Measurements from ENCODE around the gene SIGLEC11. TPM values are rescaled to one million over a fixed set of nuclear protein-coding genes. Genes with fewer than 3 reads are reported as not detected.
A peak's percentile ranks its signal among the peaks of the same experiment; 100 is the strongest.

SIGLEC11 gene
- total RNA-seq, 6 donors from 2014 or later = 2.0 to 7.3 (median 4.4) TPM

- Histone ChIP-seq H3K4me3 (no peak overlapping the region), H3K9me3 (no peaks in the 10 kb centered on the region), H3K27me3 (no peaks in the 10 kb centered on the region), H3K36me3 (no peaks in the 10 kb centered on the region), H3K4me1 (peaks cover 5 to 12% (median 9%) of the 10 kb centered on the region in 4 donors), H3K27ac (no peak overlapping the region)
- TF ChIP-seq POLR2AphosphoS5 (IDR thresholded peaks at IDR 0.05) (no peak), EP300 (IDR thresholded peaks at IDR 0.05) (no peak), POLR2A (IDR thresholded peaks at IDR 0.05) (no peak), CTCF (IDR thresholded peaks at IDR 0.05) (no peak)
- DNase-seq (no peak), ATAC-seq (ENCODE audit: low FRiP score in 2 of 2) (no peak)
- 51 to 59% methylated on average over 5 to 7 of the region's 7 CpGs for WGBS, 2 donors
Measured at GRCh38 chr19:49939721-49940481, 21.1 kb downstream of the SIGLEC11 start.

GRCh38 chr19:49938662-49939061 is 22.3 kb downstream of the SIGLEC11 start:
- no peak overlapping the region for H3K4me3 ChIP-seq

GRCh38 chr19:49937750-49938381 is 23.1 kb downstream of the SIGLEC11 start:
- Histone ChIP-seq H3K27me3 (no peaks in the 10 kb centered on the region), H3K4me3 (peak overlapping the region in 1 of 4 donors; percentile 29), H3K9me3 (no peaks in the 10 kb centered on the region), H3K4me1 (peaks cover 5 to 12% (median 9%) of the 10 kb centered on the region in 4 donors), H3K27ac (no peak overlapping the region), H3K36me3 (peaks cover 0 to 2% (median under 1%) of the 10 kb centered on the region in 4 donors)
- DNase-seq = peak; percentile 80 to 96
- no peak for TF ChIP-seq POLR2AphosphoS5 (IDR thresholded peaks at IDR 0.05)
- peak; percentile 89 to 93 (median 91) for TF ChIP-seq CTCF (IDR thresholded peaks at IDR 0.05)
- 21 to 35% methylated on average over 21 to 34 of the region's 35 CpGs for WGBS, 2 donors
- ATAC-seq (ENCODE audit: low FRiP score in 2 of 2) = peak; percentile 87 to 94

More at GRCh38 chr19:49938662-49939061, 22.3 kb downstream of the SIGLEC11 start:
- no peaks in the 10 kb centered on the region for H3K36me3 ChIP-seq
- no peak for DNase-seq
- ATAC-seq (ENCODE audit: low FRiP score in 2 of 2) = no peak
- TF ChIP-seq EP300 (IDR thresholded peaks at IDR 0.05) = no peak
- TF ChIP-seq POLR2AphosphoS5 (IDR thresholded peaks at IDR 0.05) = no peak
- H3K9me3 ChIP-seq = no peaks in the 10 kb centered on the region
- no peaks in the 10 kb centered on the region for H3K27me3 ChIP-seq
- no peak overlapping the region for H3K27ac ChIP-seq
- 80 to 84% methylated on average over 4 of the region's 4 CpGs for WGBS, 2 donors
- H3K4me1 ChIP-seq = peaks cover 5 to 12% (median 9%) of the 10 kb centered on the region in 4 donors

GRCh38 chr19:49936549-49936948 is 24.4 kb downstream of the SIGLEC11 start:
- DNase-seq (no peak), ATAC-seq (ENCODE audit: low FRiP score in 2 of 2) (no peak)
- Histone ChIP-seq H3K9me3 (no peaks in the 10 kb centered on the region), H3K27me3 (no peaks in the 10 kb centered on the region), H3K4me1 (peaks cover 5 to 12% (median 9%) of the 10 kb centered on the region in 4 donors), H3K36me3 (peaks cover 0 to 4% (median 1%) of the 10 kb centered on the region in 4 donors), H3K4me3 (no peak overlapping the region), H3K27ac (no peak overlapping the region)
- TF ChIP-seq CTCF (IDR thresholded peaks at IDR 0.05) (no peak), POLR2AphosphoS5 (IDR thresholded peaks at IDR 0.05) (no peak), POLR2A (IDR thresholded peaks at IDR 0.05) (no peak), EP300 (IDR thresholded peaks at IDR 0.05) (no peak)
- 66 to 71% methylated on average over 5 of the region's 5 CpGs for WGBS, 2 donors

GRCh38 chr19:49933643-49934042 is 27.3 kb downstream of the SIGLEC11 start:
- no peak for DNase-seq
- no peak overlapping the region for H3K4me3 ChIP-seq
- no peaks in the 10 kb centered on the region for H3K27me3 ChIP-seq
- WGBS, 2 donors = 91 to 95% methylated on average over 8 of the region's 8 CpGs
- TF ChIP-seq CTCF (IDR thresholded peaks at IDR 0.05) (no peak), POLR2AphosphoS5 (IDR thresholded peaks at IDR 0.05) (no peak), EP300 (IDR thresholded peaks at IDR 0.05) (no peak), POLR2A (IDR thresholded peaks at IDR 0.05) (no peak)
- ATAC-seq (ENCODE audit: low FRiP score in 2 of 2) = no peak
- peaks cover 12 to 23% (median 17%) of the 10 kb centered on the region in 4 donors for H3K4me1 ChIP-seq
- H3K27ac ChIP-seq = no peak overlapping the region
- no peaks in the 10 kb centered on the region for H3K9me3 ChIP-seq
- H3K36me3 ChIP-seq = peaks cover 0 to 4% (median 1%) of the 10 kb centered on the region in 4 donors

Data from upper lobe of left lung (tissue), 6 donors.